ENCODE data around the gene ATP10B.
"Not testable (repeated sequence)": the region's sequence is repeated elsewhere in the genome, so short reads cannot be mapped to it uniquely, and the experiment has no call there.

Gene ATP10B, protein sequence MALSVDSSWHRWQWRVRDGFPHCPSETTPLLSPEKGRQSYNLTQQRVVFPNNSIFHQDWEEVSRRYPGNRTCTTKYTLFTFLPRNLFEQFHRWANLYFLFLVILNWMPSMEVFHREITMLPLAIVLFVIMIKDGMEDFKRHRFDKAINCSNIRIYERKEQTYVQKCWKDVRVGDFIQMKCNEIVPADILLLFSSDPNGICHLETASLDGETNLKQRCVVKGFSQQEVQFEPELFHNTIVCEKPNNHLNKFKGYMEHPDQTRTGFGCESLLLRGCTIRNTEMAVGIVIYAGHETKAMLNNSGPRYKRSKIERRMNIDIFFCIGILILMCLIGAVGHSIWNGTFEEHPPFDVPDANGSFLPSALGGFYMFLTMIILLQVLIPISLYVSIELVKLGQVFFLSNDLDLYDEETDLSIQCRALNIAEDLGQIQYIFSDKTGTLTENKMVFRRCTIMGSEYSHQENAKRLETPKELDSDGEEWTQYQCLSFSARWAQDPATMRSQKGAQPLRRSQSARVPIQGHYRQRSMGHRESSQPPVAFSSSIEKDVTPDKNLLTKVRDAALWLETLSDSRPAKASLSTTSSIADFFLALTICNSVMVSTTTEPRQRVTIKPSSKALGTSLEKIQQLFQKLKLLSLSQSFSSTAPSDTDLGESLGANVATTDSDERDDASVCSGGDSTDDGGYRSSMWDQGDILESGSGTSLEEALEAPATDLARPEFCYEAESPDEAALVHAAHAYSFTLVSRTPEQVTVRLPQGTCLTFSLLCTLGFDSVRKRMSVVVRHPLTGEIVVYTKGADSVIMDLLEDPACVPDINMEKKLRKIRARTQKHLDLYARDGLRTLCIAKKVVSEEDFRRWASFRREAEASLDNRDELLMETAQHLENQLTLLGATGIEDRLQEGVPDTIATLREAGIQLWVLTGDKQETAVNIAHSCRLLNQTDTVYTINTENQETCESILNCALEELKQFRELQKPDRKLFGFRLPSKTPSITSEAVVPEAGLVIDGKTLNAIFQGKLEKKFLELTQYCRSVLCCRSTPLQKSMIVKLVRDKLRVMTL (N-terminal part only)

DNA sequence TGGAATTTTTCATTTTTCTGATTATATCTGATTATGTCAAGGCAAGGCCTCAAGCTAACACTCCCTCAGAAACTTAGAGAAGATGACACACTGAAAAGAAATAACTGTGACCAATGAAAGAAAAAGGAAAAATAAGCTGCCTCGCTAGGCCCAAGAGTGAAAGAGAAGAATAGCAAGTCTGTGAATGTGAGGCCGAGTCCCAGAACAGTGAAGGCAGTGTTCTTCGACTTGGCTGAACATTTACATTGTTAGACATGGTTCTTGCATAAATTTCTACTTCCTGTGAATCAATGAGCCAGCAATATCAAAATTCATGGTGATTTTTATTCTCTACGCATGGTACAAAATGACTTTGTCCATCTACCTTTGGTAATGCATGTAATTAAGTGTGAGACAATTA lies at the start of gene ATP10B:
Gene ATP10B, minus strand, starts transcription at position 163 of the 400 bp plus-strand sequence. CDS start 164,137 bp downstream, outside the sequence.
- no peak for DNase-seq

- DNase-seq = no peak
Observed at GRCh38 chr5:160901656-160902055, 49.6 kb upstream of the ATP10B start.

GRCh38 chr5:160899735-160900134 lies 47.7 kb upstream of the ATP10B start:
- no peak for DNase-seq

- DNase-seq = not testable (repeated sequence)
Observed at GRCh38 chr5:160893180-160893964, 41.4 kb upstream of the ATP10B start.

DNA sequence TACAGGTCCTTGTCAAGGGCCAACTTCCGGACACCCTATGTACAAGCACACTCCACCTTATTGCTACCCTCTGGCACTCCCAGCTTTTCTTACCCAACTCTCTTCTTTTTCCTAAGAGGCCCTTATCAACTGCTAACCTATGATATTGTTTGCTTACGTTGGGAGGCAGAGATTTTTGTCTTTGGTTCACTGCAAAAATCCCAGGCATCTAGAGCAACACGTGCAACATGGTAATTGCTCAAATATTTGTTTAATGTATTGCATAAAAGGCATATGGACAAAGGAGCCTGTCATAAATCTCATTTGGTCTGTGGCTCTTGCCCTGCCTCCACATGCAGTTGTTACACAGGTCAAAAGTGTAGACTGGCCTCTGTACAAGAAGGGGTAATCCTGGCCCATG lies 35.8 kb upstream of the ATP10B start:
- no peak for DNase-seq

- not testable (repeated sequence) for DNase-seq
Observed at GRCh38 chr5:160873560-160874200, 21.7 kb upstream of the ATP10B start.

DNA sequence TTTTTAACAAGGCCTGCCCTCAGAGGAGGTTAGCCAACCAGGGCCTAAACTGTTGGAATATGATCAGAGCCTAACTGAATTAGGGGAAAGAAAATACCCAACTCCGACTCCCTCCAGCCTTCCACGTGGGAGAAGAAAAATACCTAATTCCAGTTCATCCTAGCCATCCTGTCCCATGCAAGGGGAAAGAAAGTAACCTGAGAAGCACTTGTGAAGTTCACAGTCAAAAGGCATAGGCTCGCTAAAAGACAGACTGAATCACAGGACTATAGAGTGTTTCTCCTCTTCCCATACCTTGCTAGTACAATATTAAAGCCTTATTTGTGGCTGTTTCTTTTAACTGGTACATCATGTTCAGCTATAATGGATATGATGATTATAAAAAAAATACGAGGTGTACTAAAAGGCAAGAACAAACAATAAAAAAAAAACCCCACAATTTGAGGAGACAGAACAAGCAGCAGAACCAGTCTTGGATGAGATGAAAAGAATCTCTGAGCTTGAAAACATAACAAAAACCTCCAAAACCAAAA lies 18.0 kb upstream of the ATP10B start:
- DNase-seq = no peak

- DNase-seq = no peak
Observed at GRCh38 chr5:160867976-160868375, 16.0 kb upstream of the ATP10B start.

GRCh38 chr5:160851451-160851850 lies 560 bp downstream of the ATP10B start:
- DNase-seq = no peak

- no peak for DNase-seq
Observed at GRCh38 chr5:160850421-160850820, 1.6 kb downstream of the ATP10B start.

DNA sequence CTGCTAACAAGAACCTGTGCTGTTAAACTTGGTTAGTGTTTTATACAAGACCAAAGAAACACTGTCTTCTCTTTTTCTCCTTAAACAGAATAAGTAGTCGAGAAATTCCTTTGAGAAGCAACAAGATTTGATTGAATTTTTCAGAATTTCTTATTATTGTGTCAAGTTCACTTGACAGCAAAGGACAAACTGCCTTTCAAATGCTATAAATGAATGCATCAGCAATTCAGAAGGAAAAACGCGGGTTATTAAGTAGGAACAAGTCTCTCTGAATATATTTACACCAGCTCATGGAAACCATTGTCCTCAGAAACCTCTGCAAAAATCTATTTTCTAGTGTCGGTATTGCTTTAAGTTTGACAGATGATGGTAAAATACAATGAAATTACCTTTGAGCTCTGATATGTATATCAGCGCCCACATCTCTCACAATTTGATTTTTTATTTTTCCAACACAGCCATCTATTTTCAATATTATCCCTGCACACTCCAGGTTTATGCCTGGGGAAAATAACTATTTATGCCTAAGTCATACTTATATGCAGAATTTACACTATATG lies 4.4 kb downstream of the ATP10B start:
- DNase-seq = no peak

DNA sequence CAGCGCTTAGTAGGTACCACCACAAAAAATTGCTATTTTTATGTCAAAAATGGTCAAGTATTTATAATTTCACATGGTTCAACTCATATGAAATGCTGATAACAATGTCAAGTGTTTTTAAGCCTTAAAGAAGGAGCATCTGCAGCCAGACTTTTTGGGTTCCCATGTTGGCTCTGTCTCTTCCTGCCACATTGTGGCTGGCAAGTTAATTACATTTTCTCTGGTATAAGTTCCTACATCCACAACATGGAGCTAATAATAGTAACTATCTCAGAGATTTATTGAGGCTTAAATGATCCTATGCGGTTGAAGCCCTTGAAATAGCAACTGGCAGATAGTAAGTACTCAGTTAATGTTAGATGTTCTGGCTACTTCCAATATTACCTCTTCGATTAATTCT lies 5.4 kb downstream of the ATP10B start:
- no peak for DNase-seq

DNA sequence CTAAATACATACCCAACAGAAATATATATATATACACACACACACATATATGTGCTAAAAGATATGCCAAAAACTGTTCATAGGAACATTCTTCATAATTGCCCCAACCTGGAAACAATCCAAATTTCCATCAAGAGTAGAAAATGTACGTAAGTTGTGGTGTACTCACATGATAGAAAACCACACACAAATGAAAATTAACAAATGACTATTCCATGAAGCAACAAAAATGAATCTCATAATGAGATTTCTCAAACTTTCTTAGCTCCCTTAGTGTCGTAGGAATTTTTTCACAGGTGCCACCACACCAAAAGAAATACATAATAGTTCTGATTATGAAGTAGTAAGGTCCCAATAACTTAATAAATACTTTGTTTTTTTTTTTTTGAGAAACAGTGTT lies 7.8 kb downstream of the ATP10B start:
- DNase-seq = no peak

DNA sequence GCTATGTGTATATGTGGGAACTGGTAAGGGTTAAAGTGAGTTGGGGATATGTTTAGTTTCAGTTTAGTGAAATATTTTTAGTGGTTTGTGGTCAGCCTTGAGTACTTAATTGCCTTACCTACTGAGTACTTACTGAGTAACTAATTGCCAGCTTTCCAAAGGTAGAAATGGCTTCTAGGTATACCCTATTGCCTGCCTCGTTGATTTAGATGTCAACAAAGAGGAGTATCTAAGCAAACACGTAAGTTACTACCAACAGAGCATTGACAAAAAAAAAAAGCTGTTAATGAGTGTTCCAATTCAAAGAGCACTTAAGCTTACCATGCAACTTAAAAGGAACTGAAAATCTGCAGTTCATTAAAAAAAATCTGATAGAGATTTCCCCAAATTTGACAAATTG lies 8.8 kb downstream of the ATP10B start:
- no peak for DNase-seq

DNA sequence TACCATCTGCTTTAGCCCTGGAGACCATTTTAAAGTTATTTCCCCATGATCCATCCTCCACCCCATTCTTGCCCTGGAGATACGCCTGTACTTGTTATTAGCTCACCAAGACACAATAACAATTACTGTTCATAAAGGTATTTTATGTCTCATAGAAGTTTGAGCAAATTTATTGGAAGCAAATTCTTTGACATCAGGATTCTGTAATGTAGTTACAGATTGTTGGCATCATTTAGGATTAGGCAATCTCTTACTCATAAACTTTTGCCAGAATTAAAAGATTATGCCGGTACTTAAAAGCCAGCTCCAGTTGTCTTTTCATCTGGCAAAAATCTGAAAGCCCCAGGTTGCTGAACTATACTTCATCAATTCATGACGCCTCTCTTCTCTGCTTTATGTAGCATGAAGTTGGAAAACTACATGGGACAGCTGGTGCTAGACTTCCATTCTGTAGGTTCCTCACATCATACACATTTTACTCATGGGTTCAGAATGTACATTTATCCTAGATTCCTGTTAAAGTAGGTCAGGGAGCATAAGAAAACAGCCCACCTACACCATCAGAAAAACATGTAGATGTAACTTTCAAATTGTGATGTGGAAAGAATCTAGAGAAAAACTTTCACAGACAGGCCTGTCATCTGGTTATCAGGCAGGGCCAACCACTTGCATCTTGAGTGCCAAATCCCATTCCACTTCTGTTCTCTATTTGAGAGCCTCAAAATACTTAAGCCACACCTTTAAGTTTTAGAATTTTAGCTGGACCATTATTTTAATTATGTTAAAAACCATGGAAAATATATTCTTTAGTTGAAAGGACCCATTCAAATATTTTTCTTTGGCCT lies 14.0 kb downstream of the ATP10B start:
- DNase-seq = no peak

DNA sequence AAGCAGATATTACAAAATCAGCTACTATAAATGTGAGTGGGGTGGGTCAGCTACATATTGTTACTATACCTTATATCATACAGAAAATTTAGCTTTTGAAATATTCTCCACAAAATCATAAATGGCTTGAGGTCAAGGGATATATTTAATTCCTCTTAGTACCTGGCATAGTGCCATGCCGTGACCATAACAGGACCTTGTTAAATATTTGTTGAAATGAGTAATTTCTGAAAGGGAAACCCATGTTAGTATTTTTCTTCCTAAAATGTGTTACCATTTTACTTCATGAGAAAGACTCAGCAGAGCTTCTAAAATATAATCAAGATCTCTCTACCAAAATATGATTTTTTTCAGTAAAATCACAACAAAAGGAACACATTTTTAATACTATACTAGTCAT lies 14.8 kb downstream of the ATP10B start:
- no peak for DNase-seq

DNA sequence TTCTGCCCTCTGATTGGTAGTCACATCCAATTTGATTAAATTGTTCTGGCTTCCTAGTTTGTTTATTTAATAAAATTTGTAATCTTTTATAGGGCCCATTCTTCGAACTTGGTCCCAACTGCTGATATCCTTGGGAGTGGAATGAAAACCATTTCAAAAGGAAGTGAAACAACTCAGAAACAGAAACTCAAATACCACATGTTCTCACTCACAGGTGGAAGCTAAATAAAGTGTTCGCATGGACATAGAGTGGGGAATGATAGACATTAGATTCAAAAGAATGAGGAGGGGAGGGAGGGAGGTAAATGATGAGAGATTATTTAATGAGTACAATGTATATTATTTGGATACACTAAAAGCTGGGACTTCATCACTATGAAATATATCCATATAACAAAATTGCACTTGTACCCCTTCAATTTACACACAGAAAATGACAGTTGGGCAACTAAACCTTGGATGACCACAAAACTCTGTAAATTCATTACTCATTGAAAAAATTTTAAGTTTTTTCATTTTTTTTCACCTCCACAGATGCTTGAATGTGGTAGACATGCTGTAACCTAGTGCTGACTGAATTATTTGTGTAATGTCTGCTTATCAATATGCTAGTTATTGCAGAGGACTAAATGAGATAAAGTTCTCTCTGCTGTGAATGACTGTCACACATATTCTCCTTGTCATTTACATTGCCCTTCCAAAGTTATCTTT lies 16.0 kb downstream of the ATP10B start:
- DNase-seq = no peak

GRCh38 chr5:160835376-160835775 lies 16.6 kb downstream of the ATP10B start:
- peak in 1 of 2 experiments; percentile 5 for DNase-seq

DNA sequence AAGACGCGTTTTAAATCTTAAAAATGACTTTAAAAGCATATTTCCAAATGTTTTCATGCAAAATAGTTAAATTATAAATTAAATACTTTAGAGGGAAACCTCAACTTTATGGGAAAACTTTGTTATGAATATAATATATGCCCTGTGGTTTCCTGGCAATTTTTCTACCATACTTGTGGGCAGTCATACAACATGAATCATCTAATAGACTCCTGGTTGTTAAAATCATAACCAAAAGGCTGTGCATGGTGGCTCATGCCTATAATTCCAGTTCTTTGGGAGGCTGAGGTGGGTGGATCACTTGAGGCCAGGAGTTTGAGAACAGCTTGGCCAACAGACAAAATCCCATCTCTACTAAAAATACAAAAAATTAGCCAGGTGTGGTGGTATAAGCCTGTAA lies 18.2 kb downstream of the ATP10B start:
- DNase-seq = no peak

DNA sequence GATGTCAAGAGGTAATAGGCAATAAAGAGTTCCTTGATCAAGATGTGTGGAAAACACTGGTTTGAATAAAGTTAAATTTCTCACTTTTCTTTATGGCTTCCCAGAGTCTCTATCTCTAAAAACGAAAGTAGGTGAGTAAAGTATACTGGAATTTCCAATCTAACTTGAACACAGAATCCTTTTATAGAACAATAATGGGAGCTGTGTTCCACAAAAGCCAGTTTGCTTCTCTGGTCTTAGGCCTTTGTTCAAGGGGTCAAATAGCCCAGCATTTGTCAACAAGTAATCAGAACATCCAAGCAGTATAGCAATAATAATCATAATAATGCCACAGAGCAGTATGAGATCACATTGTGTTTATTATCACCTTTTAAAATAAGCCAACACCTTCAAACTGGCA lies 20.2 kb downstream of the ATP10B start:
- no peak for DNase-seq

Measured in AML-193 (cell line).